Measurements from ENCODE around the gene NF1.

The NF1 gene

DNA sequence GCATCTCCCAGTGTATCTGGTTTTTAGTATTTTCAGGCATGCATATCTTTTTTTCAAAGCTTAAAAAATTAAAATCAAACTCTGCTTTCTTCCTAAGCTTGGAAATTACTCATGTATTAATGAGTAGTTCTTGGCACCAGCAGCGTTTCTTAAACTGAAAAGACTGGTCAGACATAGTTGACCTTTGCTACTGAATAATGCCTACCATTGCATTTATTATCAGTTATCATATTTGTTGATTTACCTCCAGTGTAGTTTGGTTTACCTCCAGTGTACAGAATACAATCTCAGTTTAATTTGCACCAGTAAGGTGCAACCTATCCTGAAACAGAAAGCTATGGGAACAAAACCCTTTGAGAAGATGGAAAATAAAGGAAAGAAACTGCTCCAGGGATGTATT is 261.2 kb downstream of the NF1 start:
- TF ChIP-seq, protein P1, sequence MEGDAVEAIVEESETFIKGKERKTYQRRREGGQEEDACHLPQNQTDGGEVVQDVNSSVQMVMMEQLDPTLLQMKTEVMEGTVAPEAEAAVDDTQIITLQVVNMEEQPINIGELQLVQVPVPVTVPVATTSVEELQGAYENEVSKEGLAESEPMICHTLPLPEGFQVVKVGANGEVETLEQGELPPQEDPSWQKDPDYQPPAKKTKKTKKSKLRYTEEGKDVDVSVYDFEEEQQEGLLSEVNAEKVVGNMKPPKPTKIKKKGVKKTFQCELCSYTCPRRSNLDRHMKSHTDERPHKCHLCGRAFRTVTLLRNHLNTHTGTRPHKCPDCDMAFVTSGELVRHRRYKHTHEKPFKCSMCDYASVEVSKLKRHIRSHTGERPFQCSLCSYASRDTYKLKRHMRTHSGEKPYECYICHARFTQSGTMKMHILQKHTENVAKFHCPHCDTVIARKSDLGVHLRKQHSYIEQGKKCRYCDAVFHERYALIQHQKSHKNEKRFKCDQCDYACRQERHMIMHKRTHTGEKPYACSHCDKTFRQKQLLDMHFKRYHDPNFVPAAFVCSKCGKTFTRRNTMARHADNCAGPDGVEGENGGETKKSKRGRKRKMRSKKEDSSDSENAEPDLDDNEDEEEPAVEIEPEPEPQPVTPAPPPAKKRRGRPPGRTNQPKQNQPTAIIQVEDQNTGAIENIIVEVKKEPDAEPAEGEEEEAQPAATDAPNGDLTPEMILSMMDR (conservative IDR thresholded peaks at IDR 0.05; ENCODE audit: low read depth, low read length), result no peak
- DNase-seq (ENCODE audit: low read depth), result no peak
- no peak overlapping the region for H3K4me3 ChIP-seq (ENCODE audit: low read length)

GRCh38 chr17:31357091-31357490 is 262.3 kb downstream of the NF1 start:
- H3K4me3 ChIP-seq (ENCODE audit: low read length), result no peak overlapping the region
- no peak for DNase-seq (ENCODE audit: low read depth)
- TF ChIP-seq, protein P1 (conservative IDR thresholded peaks at IDR 0.05; ENCODE audit: low read depth, low read length), result no peak

DNA sequence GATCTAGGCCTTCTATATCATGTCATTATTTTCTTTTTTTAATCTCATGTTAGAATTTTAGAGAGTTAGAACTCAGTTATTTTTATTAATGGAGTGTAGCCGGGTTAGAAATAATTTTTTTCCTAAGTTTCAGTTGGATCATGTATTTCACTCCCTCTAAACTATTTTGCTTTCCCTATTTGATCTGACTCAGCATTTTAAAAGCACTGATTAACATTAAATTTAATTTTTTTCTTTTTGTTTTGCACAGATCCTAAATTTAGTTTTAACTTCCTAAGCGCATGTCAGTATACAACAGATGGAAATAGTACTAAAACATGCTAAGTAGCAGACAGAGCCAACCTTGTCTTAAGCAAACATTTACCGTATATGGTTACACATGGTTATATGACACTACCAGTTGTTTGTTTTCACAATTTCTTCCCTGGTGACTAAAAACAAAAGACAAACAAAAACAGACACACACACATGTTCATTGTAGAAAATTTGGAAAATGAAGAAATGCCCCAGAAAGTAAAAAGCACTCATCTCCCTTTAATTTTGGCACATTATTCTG is 263.1 kb downstream of the NF1 start:
- TF ChIP-seq, protein P1 (conservative IDR thresholded peaks at IDR 0.05; ENCODE audit: low read depth, low read length), result no peak
- DNase-seq (ENCODE audit: low read depth), result no peak
- H3K4me3 ChIP-seq (ENCODE audit: low read length), result no peak overlapping the region

- TF ChIP-seq, protein P1 (conservative IDR thresholded peaks at IDR 0.05; ENCODE audit: low read depth, low read length), result no peak
- H3K4me3 ChIP-seq (ENCODE audit: low read length), result no peak overlapping the region
- DNase-seq (ENCODE audit: low read depth), result no peak
These were observed 269.2 kb downstream of the NF1 start for GRCh38 chr17:31364012-31364411.

GRCh38 chr17:31366088-31366487 is 271.3 kb downstream of the NF1 start:
- TF ChIP-seq, protein P1 (conservative IDR thresholded peaks at IDR 0.05; ENCODE audit: low read depth, low read length), result no peak
- H3K4me3 ChIP-seq (ENCODE audit: low read length), result no peak overlapping the region
- no peak for DNase-seq (ENCODE audit: low read depth)

DNA sequence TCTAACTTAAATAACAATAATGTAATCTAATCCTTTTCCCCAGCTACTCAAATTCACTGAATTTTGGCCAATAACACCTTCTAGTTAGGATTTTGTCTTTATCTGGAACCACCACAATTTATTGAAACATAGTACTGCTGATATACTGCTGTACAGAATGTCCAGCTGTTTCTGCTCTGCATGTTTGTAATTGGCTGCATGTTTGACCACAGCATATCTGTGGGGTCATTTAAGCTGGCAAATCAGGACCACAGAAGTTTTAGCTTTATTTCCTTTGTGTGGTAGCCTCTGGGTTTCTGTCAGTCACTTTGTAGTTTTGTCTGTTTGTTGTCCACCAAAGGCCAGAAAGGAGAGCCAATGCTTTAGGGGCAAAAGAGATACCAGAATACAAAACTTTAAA is 274.5 kb downstream of the NF1 start:
- no peak overlapping the region for H3K4me3 ChIP-seq (ENCODE audit: low read length)
- TF ChIP-seq, protein P1 (conservative IDR thresholded peaks at IDR 0.05; ENCODE audit: low read depth, low read length), result no peak
- DNase-seq (ENCODE audit: low read depth), result no peak

- TF ChIP-seq, protein P1 (conservative IDR thresholded peaks at IDR 0.05; ENCODE audit: low read depth, low read length), result no peak
- peak; percentile 11 for DNase-seq (ENCODE audit: low read depth)
- no peak overlapping the region for H3K4me3 ChIP-seq (ENCODE audit: low read length)
These were observed 276.8 kb downstream of the NF1 start for GRCh38 chr17:31371511-31372097.
